A549 (cell line): ENCODE measurements around the gene NOS2. TPM values are rescaled to one million over a fixed set of nuclear protein-coding genes. Genes with fewer than 3 reads are reported as not detected.

Experiments used
- ATAC-seq, 2 experiments: fragments of 200-7000 bp in 1 of 2; fragments of >200 bp in 1 of 2; cut with Nextera tagmentation in 1 of 2; cut with Tn5 transposase in 1 of 2; 3 replicates each; pipeline versions ENCODE4 v1.8.0 to v1.9.1; 2018 to 2020; ENCODE audit warnings: mild to moderate bottlenecking in 1 of 2, moderate library complexity in 1 of 2
- CTCF ChIA-PET: fragments of 300-600 bp; sonication (Branson Sonifier 250); formaldehyde crosslinking; extraction: SDS; loops from one replicate; lab custom pipeline; 2021; ENCODE audit warnings: antibody characterized with exemption, inconsistent platforms; lab: Yijun Ruan, JAX
- POLR2A ChIA-PET: fragments of 350-600 bp; formaldehyde crosslinking; extraction: SDS; loops from one replicate; lab custom pipeline; 2021; ENCODE audit warnings: antibody characterized with exemption, inconsistent platforms; lab: Yijun Ruan, JAX
- DNase-seq, 2 experiments: peaks; one replicate each; pipeline versions ENCODE4 v3.0.0 to v3.0.0-alpha.2; 2011 to 2016; ENCODE audit warnings: low read depth in 1 of 2, low spot score in 1 of 2
- FAIRE-seq: peaks from 2 replicates; lab custom pipeline; 2011; peaks lifted over from hg19 to GRCh38; lab: Jason Lieb, UNC
- H3K27ac ChIP-seq, 2 experiments: fragments of >200 bp; sonication (Bioruptor Twin); formaldehyde crosslinking; 3 replicates each; pipeline ENCODE4 v1.5.1; 2016 to 2017
- H3K4me1 ChIP-seq: fragments of >200 bp; sonication (Bioruptor Twin); formaldehyde crosslinking; 3 replicates; pipeline ENCODE4 v1.6.1; 2016
- H3K4me2 ChIP-seq: fragments of >200 bp; sonication (Bioruptor Twin); formaldehyde crosslinking; 3 replicates; pipeline ENCODE4 v1.6.1; 2016
- H3K4me3 ChIP-seq: fragments of >200 bp; sonication (Bioruptor Twin); formaldehyde crosslinking; 3 replicates; pipeline ENCODE4 v1.5.1; 2016
- H3K9me3 ChIP-seq: fragments of >200 bp; sonication (Bioruptor Twin); formaldehyde crosslinking; 3 replicates; pipeline ENCODE4 v1.6.1; 2016
- CBX2 ChIP-seq: fragments of 200-600 bp; sonication (generic); IDR thresholded peaks from 2 replicates; pipeline ENCODE4 v1.6.1; 2016; ENCODE audit warnings: low read depth, mild to moderate bottlenecking, borderline replicate concordance
- CBX8 ChIP-seq: fragments of 200-600 bp; sonication (generic); IDR thresholded peaks from 2 replicates; pipeline ENCODE4 v1.6.1; 2016
- CHD2 ChIP-seq: fragments of 150-350 bp; IDR thresholded peaks from 2 replicates; pipeline ENCODE4 v1.6.1; 2014; ENCODE audit warnings: low read length; ENCODE audit not compliant: partially characterized antibody
- EHF ChIP-seq: fragments of 250-450 bp; sonication (Bioruptor Pico); IDR thresholded peaks from 2 replicates; pipeline ENCODE4 v1.5.0; 2020; ENCODE audit warnings: mild to moderate bottlenecking
- EHMT2 ChIP-seq: fragments of 200-600 bp; sonication (generic); IDR thresholded peaks from 2 replicates; pipeline ENCODE4 v1.6.1; 2016; ENCODE audit warnings: antibody characterized with exemption, low read depth, mild to moderate bottlenecking, moderate library complexity
- FOSB ChIP-seq: fragments of 250-450 bp; sonication (Bioruptor Pico); IDR thresholded peaks from 2 replicates; pipeline ENCODE4 v1.5.0; 2020; ENCODE audit warnings: mild to moderate bottlenecking, moderate library complexity
- GATA3 ChIP-seq: IDR thresholded peaks from 2 replicates; pipeline ENCODE4 v1.6.1; 2012; ENCODE audit warnings: borderline replicate concordance
- HDAC2 ChIP-seq: fragments of 200-600 bp; sonication (generic); IDR thresholded peaks from 2 replicates; pipeline ENCODE4 v1.6.1; 2016
- HEYL ChIP-seq: fragments of 250-450 bp; sonication (Bioruptor Pico); IDR thresholded peaks from 2 replicates; pipeline ENCODE4 v1.8.0; 2021; ENCODE audit warnings: mild to moderate bottlenecking, moderate library complexity
- KDM1A ChIP-seq: fragments of 200-600 bp; sonication (generic); IDR thresholded peaks from 2 replicates; pipeline ENCODE4 v1.6.1; 2016; ENCODE audit warnings: low read depth, mild to moderate bottlenecking
- MAZ ChIP-seq: fragments of 150-350 bp; IDR thresholded peaks from 2 replicates; pipeline ENCODE4 v1.6.1; 2014; ENCODE audit warnings: antibody characterized with exemption, low read depth, low read length, borderline replicate concordance
- NPAS2 ChIP-seq: fragments of 250-450 bp; sonication (Bioruptor Pico); IDR thresholded peaks from 2 replicates; pipeline ENCODE4 v1.8.0; 2022; ENCODE audit warnings: mild to moderate bottlenecking, moderate library complexity, borderline replicate concordance
- NR3C1 ChIP-seq: fragments of >200 bp; sonication (Bioruptor Twin); formaldehyde crosslinking; IDR thresholded peaks from 3 replicates; pipeline ENCODE4 v1.6.1; 2017
- POLR2A ChIP-seq: IDR thresholded peaks from 2 replicates; pipeline ENCODE4 v1.6.1; 2012; ENCODE audit warnings: mild to moderate bottlenecking, low read length
- RNF2 ChIP-seq: fragments of 200-600 bp; sonication (generic); IDR thresholded peaks from 2 replicates; pipeline ENCODE4 v1.6.1; 2016; ENCODE audit warnings: low read depth, mild to moderate bottlenecking, antibody characterized with exemption, moderate library complexity, borderline replicate concordance
- SMC3 ChIP-seq: fragments of >200 bp; sonication (Bioruptor Twin); formaldehyde crosslinking; IDR thresholded peaks from 3 replicates; pipeline ENCODE4 v1.6.1; 2018; ENCODE audit warnings: inconsistent platforms
- TFCP2L1 ChIP-seq: fragments of 250-450 bp; sonication (Bioruptor Pico); IDR thresholded peaks from 2 replicates; pipeline ENCODE4 v1.5.0; 2021; ENCODE audit warnings: mild to moderate bottlenecking
- TP53 ChIP-seq: fragments of 250-450 bp; sonication (Bioruptor Pico); IDR thresholded peaks from 2 replicates; pipeline ENCODE4 v1.5.0; 2021; ENCODE audit warnings: mild to moderate bottlenecking, moderate library complexity
- WGBS: methylation state at CpG from one replicate; pipeline ENCODE4 v1.1.6; 2017; ENCODE audit errors: missing lambda C conversion rate; 5-methylcytosine and 5-hydroxymethylcytosine counted together
- polyA plus RNA-seq, 4 experiments: library from polyadenylated mRNA; depleted of rRNA in 3 of 4; stranded (reverse); fragments of >200 nt; fragmentation: RNase III in 1 of 4; extraction: RNeasy Plus Mini Kit Qiagen cat#74134 plus additional on column Dnase treatment in 1 of 4; gene quantifications; 2 replicates in 3 of 4; 3 replicates in 1 of 4; pipeline ENCODE4 v1.2.3, GENCODE V29; 2011 to 2017
- TF ChIP-seq, protein P1 (sequence below): fragments of >200 bp; sonication (Bioruptor Twin); formaldehyde crosslinking; IDR thresholded peaks from 3 replicates; pipeline ENCODE4 v1.5.1; 2016
- TF ChIP-seq, protein P2 (sequence below): fragments of 250-450 bp; sonication (Bioruptor Pico); IDR thresholded peaks from 2 replicates; pipeline ENCODE4 v1.5.0; 2021; ENCODE audit warnings: mild to moderate bottlenecking, moderate library complexity, borderline replicate concordance
- TF ChIP-seq, protein P3 (sequence below): IDR thresholded peaks from 2 replicates; pipeline ENCODE4 v1.6.1; 2012; ENCODE audit warnings: low read depth, borderline replicate concordance

NOS2 gene
- polyA plus RNA-seq, 2 of the 4 experiments (the other 2 are of a cell fraction), result 0.08 to 0.17 TPM

DNA sequence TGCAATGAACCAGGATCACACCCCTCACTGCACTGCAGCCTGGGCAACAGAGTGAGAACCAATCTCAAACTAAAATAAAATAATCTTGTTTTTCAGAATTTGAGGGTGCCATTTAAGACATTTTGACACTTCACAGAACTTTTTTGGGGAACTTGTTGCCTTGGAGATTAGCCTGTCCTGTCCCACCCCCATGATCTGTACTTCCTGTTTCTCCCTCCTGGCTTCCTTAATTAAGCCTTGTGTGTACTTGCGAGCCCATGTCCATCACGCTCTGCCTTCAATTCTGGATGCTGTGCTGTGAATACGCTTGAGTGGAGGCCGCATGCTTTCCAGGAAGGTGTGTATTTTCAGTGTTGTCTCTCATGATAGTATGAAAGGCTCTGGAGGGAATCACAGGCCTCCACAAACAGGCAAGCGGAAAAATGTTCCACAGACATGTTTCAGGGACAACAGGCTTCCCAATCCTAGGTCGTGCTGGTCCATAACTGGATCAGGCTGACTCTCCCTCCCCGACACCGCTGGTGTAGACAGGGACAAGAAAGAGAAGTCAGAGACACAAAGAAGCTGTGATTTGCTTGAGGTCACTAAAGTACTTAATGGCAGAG is 56.9 kb downstream of the NOS2 start:
- Histone ChIP-seq H3K4me3 (no peak overlapping the region), H3K9me3 (no peaks in the 10 kb centered on the region), H3K4me1 (no peaks in the 10 kb centered on the region), H3K4me2 (no peak overlapping the region), H3K27ac (no peak overlapping the region)
- no peak for FAIRE-seq
- CTCF ChIA-PET, result interaction anchor here (0.8 to 5.3 kb wide), 3 partner anchors 13 to 140 kb away, joined by 3 to 30 read pairs (median 7); no protein-coding TSS in a partner anchor
- no peak for ATAC-seq
- POLR2A ChIA-PET, result no interaction called here
- WGBS, result 68% methylated on average over 8 of the region's 8 CpGs
- TF ChIP-seq CHD2 (no peak), NR3C1 (no peak), GATA3 (no peak), FOSB (CRISPR knock-in tag) (no peak)
- no peak for DNase-seq

DNA sequence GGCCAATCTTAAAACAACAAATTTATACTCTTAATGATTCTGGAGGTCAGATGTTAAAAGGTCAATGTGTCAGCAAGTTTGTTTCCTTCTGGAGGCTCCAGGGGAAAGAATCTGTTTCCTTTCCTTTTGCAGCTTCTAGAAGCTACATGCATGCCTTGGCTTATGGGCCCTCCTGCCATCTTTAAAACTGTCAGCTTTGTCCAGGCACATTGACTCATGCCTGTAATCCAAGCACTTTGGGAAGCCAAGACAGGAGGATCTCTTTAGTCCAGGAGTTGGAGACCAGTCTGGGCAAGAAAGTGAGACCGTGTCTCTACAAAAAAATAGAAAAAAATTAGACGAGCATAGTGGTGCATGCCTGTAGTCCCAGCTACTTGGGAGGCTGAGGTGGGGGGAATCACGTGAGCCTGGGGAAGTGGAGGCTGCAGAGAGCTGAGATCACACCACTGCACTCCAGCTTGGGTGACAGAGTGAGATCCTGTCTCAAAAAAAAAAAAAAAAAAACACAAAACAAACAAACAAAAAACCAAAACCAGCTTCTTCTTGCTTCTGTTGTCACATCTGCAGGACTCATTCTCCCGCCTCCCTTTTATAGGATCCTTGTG is 58.3 kb downstream of the NOS2 start:
- no peak overlapping the region for H3K27ac ChIP-seq
- CTCF ChIA-PET, result interaction anchor here (0.7 to 5.3 kb wide), 9 partner anchors 12 to 146 kb away, joined by 3 to 30 read pairs (median 5); no protein-coding TSS in a partner anchor
- 56% methylated on average over 4 of the region's 4 CpGs for WGBS
- H3K4me2 ChIP-seq, result no peak overlapping the region
- TF ChIP-seq MAZ, result no peak
- no peak for TF ChIP-seq EHF (CRISPR knock-in tag)
- TF ChIP-seq, protein P1, sequence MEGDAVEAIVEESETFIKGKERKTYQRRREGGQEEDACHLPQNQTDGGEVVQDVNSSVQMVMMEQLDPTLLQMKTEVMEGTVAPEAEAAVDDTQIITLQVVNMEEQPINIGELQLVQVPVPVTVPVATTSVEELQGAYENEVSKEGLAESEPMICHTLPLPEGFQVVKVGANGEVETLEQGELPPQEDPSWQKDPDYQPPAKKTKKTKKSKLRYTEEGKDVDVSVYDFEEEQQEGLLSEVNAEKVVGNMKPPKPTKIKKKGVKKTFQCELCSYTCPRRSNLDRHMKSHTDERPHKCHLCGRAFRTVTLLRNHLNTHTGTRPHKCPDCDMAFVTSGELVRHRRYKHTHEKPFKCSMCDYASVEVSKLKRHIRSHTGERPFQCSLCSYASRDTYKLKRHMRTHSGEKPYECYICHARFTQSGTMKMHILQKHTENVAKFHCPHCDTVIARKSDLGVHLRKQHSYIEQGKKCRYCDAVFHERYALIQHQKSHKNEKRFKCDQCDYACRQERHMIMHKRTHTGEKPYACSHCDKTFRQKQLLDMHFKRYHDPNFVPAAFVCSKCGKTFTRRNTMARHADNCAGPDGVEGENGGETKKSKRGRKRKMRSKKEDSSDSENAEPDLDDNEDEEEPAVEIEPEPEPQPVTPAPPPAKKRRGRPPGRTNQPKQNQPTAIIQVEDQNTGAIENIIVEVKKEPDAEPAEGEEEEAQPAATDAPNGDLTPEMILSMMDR, result no peak
- TF ChIP-seq RNF2, result no peak
- TF ChIP-seq, protein P2, sequence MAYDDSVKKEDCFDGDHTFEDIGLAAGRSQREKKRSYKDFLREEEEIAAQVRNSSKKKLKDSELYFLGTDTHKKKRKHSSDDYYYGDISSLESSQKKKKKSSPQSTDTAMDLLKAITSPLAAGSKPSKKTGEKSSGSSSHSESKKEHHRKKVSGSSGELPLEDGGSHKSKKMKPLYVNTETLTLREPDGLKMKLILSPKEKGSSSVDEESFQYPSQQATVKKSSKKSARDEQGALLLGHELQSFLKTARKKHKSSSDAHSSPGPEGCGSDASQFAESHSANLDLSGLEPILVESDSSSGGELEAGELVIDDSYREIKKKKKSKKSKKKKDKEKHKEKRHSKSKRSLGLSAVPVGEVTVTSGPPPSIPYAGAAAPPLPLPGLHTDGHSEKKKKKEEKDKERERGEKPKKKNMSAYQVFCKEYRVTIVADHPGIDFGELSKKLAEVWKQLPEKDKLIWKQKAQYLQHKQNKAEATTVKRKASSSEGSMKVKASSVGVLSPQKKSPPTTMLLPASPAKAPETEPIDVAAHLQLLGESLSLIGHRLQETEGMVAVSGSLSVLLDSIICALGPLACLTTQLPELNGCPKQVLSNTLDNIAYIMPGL, result no peak
- no peak for TF ChIP-seq TP53 (CRISPR knock-in tag)
- TF ChIP-seq, protein P3, sequence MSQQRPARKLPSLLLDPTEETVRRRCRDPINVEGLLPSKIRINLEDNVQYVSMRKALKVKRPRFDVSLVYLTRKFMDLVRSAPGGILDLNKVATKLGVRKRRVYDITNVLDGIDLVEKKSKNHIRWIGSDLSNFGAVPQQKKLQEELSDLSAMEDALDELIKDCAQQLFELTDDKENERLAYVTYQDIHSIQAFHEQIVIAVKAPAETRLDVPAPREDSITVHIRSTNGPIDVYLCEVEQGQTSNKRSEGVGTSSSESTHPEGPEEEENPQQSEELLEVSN, result no peak
- no peak for TF ChIP-seq HDAC2
- TF ChIP-seq SMC3, result no peak
- no peak for TF ChIP-seq CBX8
- TF ChIP-seq KDM1A, result no peak
- no peak for TF ChIP-seq EHMT2
- no peak for TF ChIP-seq NR3C1
- no peak for TF ChIP-seq TFCP2L1
- TF ChIP-seq CBX2, result no peak
- no peak for TF ChIP-seq NPAS2
- no peak for TF ChIP-seq POLR2A
- no peak for TF ChIP-seq FOSB (CRISPR knock-in tag)
- TF ChIP-seq HEYL (CRISPR knock-in tag), result no peak
- POLR2A ChIA-PET, result interaction anchor here (0.6 kb wide), 1 partner anchor 119 kb away, joined by 3 read pairs; no protein-coding TSS in a partner anchor
- no peaks in the 10 kb centered on the region for H3K4me1 ChIP-seq
- H3K4me3 ChIP-seq, result no peak overlapping the region
- no peaks in the 10 kb centered on the region for H3K9me3 ChIP-seq
- no peak for FAIRE-seq
- DNase-seq, result no peak
- ATAC-seq, result no peak
